Hematopoietic multipotent progenitor cell treated with erythropoietin and hydrocortisone succinate and interleukin-3 and kit ligand, for 15 days (in vitro differentiated cells): ENCODE measurements around the gene NPHP4.

ENCODE experiments used
- DNase-seq: peaks from one replicate; pipeline ENCODE4 v3.0.0-alpha.2; 2015; ENCODE audit warnings: low spot score

Gene NPHP4

GRCh38 chr1:5831600-5832335, 160.5 kb downstream of the NPHP4 start:
- DNase-seq = no peak

- DNase-seq = no peak
These were observed 161.2 kb downstream of the NPHP4 start for GRCh38 chr1:5830771-5831599.

GRCh38 chr1:5829414-5829813, 162.8 kb downstream of the NPHP4 start:
- no peak for DNase-seq

- DNase-seq = no peak
These were observed 163.8 kb downstream of the NPHP4 start for GRCh38 chr1:5828308-5828935.

GRCh38 chr1:5827516-5827915, 164.7 kb downstream of the NPHP4 start:
- no peak for DNase-seq

GRCh38 chr1:5826601-5827000, 165.6 kb downstream of the NPHP4 start:
- DNase-seq = no peak

GRCh38 chr1:5822726-5823125, 169.5 kb downstream of the NPHP4 start:
- DNase-seq = no peak

GRCh38 chr1:5822266-5822665, 170.0 kb downstream of the NPHP4 start:
- no peak for DNase-seq

GRCh38 chr1:5821540-5822176, 170.6 kb downstream of the NPHP4 start:
- no peak for DNase-seq

- no peak for DNase-seq
These were observed 172.2 kb downstream of the NPHP4 start for GRCh38 chr1:5820026-5820421.

- no peak for DNase-seq
These were observed 172.7 kb downstream of the NPHP4 start for GRCh38 chr1:5819391-5820025.

GRCh38 chr1:5818755-5819154, 173.5 kb downstream of the NPHP4 start:
- no peak for DNase-seq

- no peak for DNase-seq
These were observed 176.5 kb downstream of the NPHP4 start for GRCh38 chr1:5815716-5816115.

- DNase-seq = no peak
These were observed 177.0 kb downstream of the NPHP4 start for GRCh38 chr1:5815211-5815610.

- no peak for DNase-seq
These were observed 178.1 kb downstream of the NPHP4 start for GRCh38 chr1:5814046-5814619.

- no peak for DNase-seq
These were observed 178.7 kb downstream of the NPHP4 start for GRCh38 chr1:5813480-5813879.
